Cardiac muscle cell (in vitro differentiated cells and primary cell): ENCODE data around the gene CRISP3. TPM values are rescaled to one million over a fixed set of nuclear protein-coding genes. Genes with fewer than 3 reads are reported as not detected.
"Not testable (repeated sequence)": the region's sequence is repeated elsewhere in the genome, so short reads cannot be mapped to it uniquely, and the experiment has no call there.

Experiments
- DNase-seq, 2 donors: peaks; one replicate each; pipeline versions ENCODE4 v3.0.0 to v3.0.0-alpha.2; 2010 to 2017; ENCODE audit warnings: low read depth in 1 of 2, low spot score in 1 of 2
- H3K27ac ChIP-seq: fragments of 200-600 bp; sonication (generic); 2 replicates; pipeline ENCODE4 v1.5.1; 2016
- H3K27me3 ChIP-seq: fragments of 200-600 bp; sonication (generic); 2 replicates; pipeline ENCODE4 v1.6.0; 2016; ENCODE audit warnings: control low read depth
- H3K36me3 ChIP-seq: fragments of 200-600 bp; sonication (generic); 2 replicates; pipeline ENCODE4 v1.5.1; 2016; ENCODE audit warnings: control low read depth
- H3K4me1 ChIP-seq: fragments of 200-600 bp; sonication (generic); 2 replicates; pipeline ENCODE4 v1.8.1; 2017; ENCODE audit warnings: low read depth, mild to moderate bottlenecking, mixed run types
- H3K4me3 ChIP-seq: fragments of 200-600 bp; sonication (generic); 2 replicates; pipeline ENCODE4 v1.5.1; 2016; ENCODE audit warnings: mild to moderate bottlenecking
- H3K9me3 ChIP-seq: fragments of 200-600 bp; sonication (generic); 2 replicates; pipeline ENCODE4 v1.5.1; 2017; ENCODE audit warnings: low read depth, mild to moderate bottlenecking, control low read depth
- CTCF ChIP-seq: IDR thresholded peaks from 2 replicates; pipeline ENCODE4 v1.5.1; 2012; ENCODE audit warnings: low read depth, mild to moderate bottlenecking, low read length
- polyA plus RNA-seq: library from polyadenylated mRNA; unstranded; fragments of >200 nt; fragmentation: Nextera tagmentation; extraction: Ambion mirVana; gene quantifications from 2 replicates; pipeline ENCODE4 v1.2.1, GENCODE V29; 2016
- total RNA-seq: library from RNA; depleted of rRNA; stranded (reverse); fragments of >200 nt; gene quantifications from 2 replicates; pipeline ENCODE4 v1.2.3, GENCODE V29; 2016

CRISP3 gene
- total and polyA plus RNA-seq, 2 experiments from 2014 or later, result not detected

- no peaks in the 10 kb centered on the region for H3K4me1 ChIP-seq
- H3K4me3 ChIP-seq, result no peak overlapping the region
- TF ChIP-seq CTCF, result no peak
- H3K36me3 ChIP-seq, result no peaks in the 10 kb centered on the region
- no peaks in the 10 kb centered on the region for H3K27me3 ChIP-seq
- H3K9me3 ChIP-seq, result no peaks in the 10 kb centered on the region
- H3K27ac ChIP-seq, result no peak overlapping the region
- DNase-seq, result no peak
These were observed 759 bp downstream of the CRISP3 start for GRCh38 chr6:49743429-49743828.

GRCh38 chr6:49739423-49739822 is 4.8 kb downstream of the CRISP3 start:
- Histone ChIP-seq H3K27ac (no peak overlapping the region), H3K4me3 (no peak overlapping the region), H3K36me3 (no peaks in the 10 kb centered on the region), H3K9me3 (no peaks in the 10 kb centered on the region), H3K4me1 (no peaks in the 10 kb centered on the region), H3K27me3 (no peaks in the 10 kb centered on the region)
- no peak for TF ChIP-seq CTCF
- no peak for DNase-seq

GRCh38 chr6:49736017-49736508 is 8.1 kb downstream of the CRISP3 start:
- H3K9me3 ChIP-seq, result no peaks in the 10 kb centered on the region

GRCh38 chr6:49733680-49734079 is 10.5 kb downstream of the CRISP3 start:
- Histone ChIP-seq H3K27ac (no peak overlapping the region), H3K36me3 (no peaks in the 10 kb centered on the region), H3K9me3 (no peaks in the 10 kb centered on the region), H3K4me3 (no peak overlapping the region), H3K4me1 (no peaks in the 10 kb centered on the region), H3K27me3 (no peaks in the 10 kb centered on the region)
- TF ChIP-seq CTCF, result no peak
- no peak for DNase-seq

More at GRCh38 chr6:49736017-49736508, 8.1 kb downstream of the CRISP3 start:
- DNase-seq, result no peak
- Histone ChIP-seq H3K4me1 (no peaks in the 10 kb centered on the region), H3K36me3 (no peaks in the 10 kb centered on the region), H3K4me3 (no peak overlapping the region), H3K27ac (no peak overlapping the region), H3K27me3 (no peaks in the 10 kb centered on the region)
- no peak for TF ChIP-seq CTCF

- DNase-seq, result no peak
- TF ChIP-seq CTCF, result no peak
- Histone ChIP-seq H3K36me3 (no peaks in the 10 kb centered on the region), H3K9me3 (no peaks in the 10 kb centered on the region), H3K4me3 (no peak overlapping the region), H3K27ac (no peak overlapping the region), H3K4me1 (no peaks in the 10 kb centered on the region), H3K27me3 (no peaks in the 10 kb centered on the region)
These were observed 11.4 kb downstream of the CRISP3 start for GRCh38 chr6:49732781-49733180.

- Histone ChIP-seq H3K4me3 (no peak overlapping the region), H3K36me3 (no peaks in the 10 kb centered on the region), H3K9me3 (no peaks in the 10 kb centered on the region), H3K27ac (no peak overlapping the region), H3K27me3 (no peaks in the 10 kb centered on the region), H3K4me1 (no peaks in the 10 kb centered on the region)
- TF ChIP-seq CTCF, result no peak
- no peak for DNase-seq
These were observed 13.9 kb downstream of the CRISP3 start for GRCh38 chr6:49730251-49730650.

GRCh38 chr6:49723917-49724316 is 20.3 kb downstream of the CRISP3 start:
- DNase-seq, H3K27ac ChIP-seq, H3K4me1 ChIP-seq, H3K27me3 ChIP-seq, H3K36me3 ChIP-seq, H3K4me3 ChIP-seq, H3K9me3 ChIP-seq: not testable (repeated sequence)
